GM23248 (cell line): ENCODE measurements around the gene HEATR5A. TPM values are rescaled to one million over a fixed set of nuclear protein-coding genes. Genes with fewer than 3 reads are reported as not detected.

ENCODE experiments used
- DNase-seq: peaks from one replicate; pipeline ENCODE4 v3.0.0-alpha.2; 2015
- H2AFZ ChIP-seq: fragments of 200-600 bp; sonication (generic); 2 replicates; pipeline ENCODE4 v1.6.1; 2016; ENCODE audit warnings: antibody characterized with exemption
- H3F3A ChIP-seq: fragments of 200-600 bp; sonication (generic); 2 replicates; pipeline ENCODE4 v1.6.1; 2016; ENCODE audit warnings: mild to moderate bottlenecking, antibody characterized with exemption, mixed run types; ENCODE audit not compliant: insufficient read depth
- H3K27ac ChIP-seq: fragments of 200-600 bp; sonication (generic); 2 replicates; pipeline ENCODE4 v1.5.1; 2016; ENCODE audit warnings: mild to moderate bottlenecking
- H3K27me3 ChIP-seq: fragments of 200-600 bp; sonication (generic); replicated peaks from 2 replicates; pipeline ENCODE4 v1.6.1; 2016; ENCODE audit warnings: mild to moderate bottlenecking; ENCODE audit not compliant: insufficient read depth
- H3K36me3 ChIP-seq: fragments of 200-600 bp; sonication (generic); 2 replicates; pipeline ENCODE4 v1.6.1; 2016; ENCODE audit warnings: low read depth, mild to moderate bottlenecking
- H3K4me1 ChIP-seq: fragments of 200-600 bp; sonication (generic); 2 replicates; pipeline ENCODE4 v1.6.1; 2016; ENCODE audit warnings: mild to moderate bottlenecking; ENCODE audit not compliant: insufficient read depth
- H3K4me2 ChIP-seq: fragments of 200-600 bp; sonication (generic); one replicate; pipeline ENCODE4 v1.6.1; 2016; ENCODE audit warnings: mild to moderate bottlenecking; ENCODE audit not compliant: unreplicated experiment
- H3K4me3 ChIP-seq: fragments of 200-600 bp; sonication (generic); 2 replicates; pipeline ENCODE4 v1.5.1; 2016; ENCODE audit warnings: mild to moderate bottlenecking
- H3K79me2 ChIP-seq: fragments of 200-600 bp; sonication (generic); 2 replicates; pipeline ENCODE4 v1.6.1; 2016; ENCODE audit warnings: mild to moderate bottlenecking; ENCODE audit not compliant: insufficient read depth
- H3K9ac ChIP-seq: fragments of 200-600 bp; sonication (generic); 2 replicates; pipeline ENCODE4 v1.6.1; 2016; ENCODE audit warnings: mild to moderate bottlenecking
- H3K9me2 ChIP-seq: fragments of 200-600 bp; sonication (generic); 2 replicates; pipeline ENCODE4 v1.6.1; 2016; ENCODE audit warnings: mixed run types, mild to moderate bottlenecking, moderate library complexity; ENCODE audit not compliant: insufficient read depth
- H3K9me3 ChIP-seq: fragments of 200-600 bp; sonication (generic); one replicate; pipeline ENCODE4 v1.6.1; 2017; ENCODE audit warnings: low read depth
- H4K20me1 ChIP-seq: fragments of 200-600 bp; sonication (generic); 2 replicates; pipeline ENCODE4 v1.6.0; 2016; ENCODE audit not compliant: insufficient read depth
- EZH2 ChIP-seq: fragments of 200-600 bp; sonication (generic); IDR thresholded peaks from 2 replicates; pipeline ENCODE4 v1.6.1; 2018; ENCODE audit warnings: antibody characterized with exemption, mild to moderate bottlenecking; ENCODE audit not compliant: insufficient read depth, poor library complexity, severe bottlenecking
- EZH2phosphoT487 ChIP-seq: fragments of 200-600 bp; sonication (generic); IDR thresholded peaks from 2 replicates; pipeline ENCODE4 v1.6.1; 2018; ENCODE audit warnings: antibody characterized with exemption, moderate library complexity, mild to moderate bottlenecking, low read depth; ENCODE audit not compliant: insufficient read depth
- WGBS, 2 experiments: methylation state at CpG; one replicate each; pipeline ENCODE4 v1.1.6; 2015 to 2017; ENCODE audit warnings: low lambda C conversion rate in 2 of 2, low coverage in 1 of 2; ENCODE audit errors: missing lambda C conversion rate in 2 of 2; 5-methylcytosine and 5-hydroxymethylcytosine counted together
- in situ Hi-C: fragments of 300-500 bp; cut with MboI; formaldehyde crosslinking; loops from 2 replicates; pipeline ENCODE4 v1.15.0; 2020
- polyA plus RNA-seq: library from polyadenylated mRNA; unstranded; fragments of >200 nt; fragmentation: Nextera tagmentation; extraction: Ambion mirVana; gene quantifications from 2 replicates; pipeline ENCODE4 v1.2.1, GENCODE V29; 2016
- total RNA-seq: library from RNA; depleted of rRNA; stranded (reverse); fragments of >200 nt; shearing (Covaris generic); gene quantifications from 2 replicates; pipeline ENCODE4 v1.2.3, GENCODE V29; 2014

Gene HEATR5A
- total and polyA plus RNA-seq, 2 experiments from 2014 or later, result 49.1 to 70.3 TPM

- H3K9ac ChIP-seq, result no peak overlapping the region
- peaks cover 9% of the 10 kb centered on the region; the same call in 1 of the 2 replicates for H3F3A ChIP-seq
- no peaks in the 10 kb centered on the region for H3K27me3 ChIP-seq
- H3K9me3 ChIP-seq, result no peaks in the 10 kb centered on the region
- in situ Hi-C loops, result loop anchor here (25.0 kb wide), 1 partner anchor 339 kb away; no protein-coding TSS in a partner anchor
- no peaks in the 10 kb centered on the region for H3K79me2 ChIP-seq
- H3K4me2 ChIP-seq, result no peak overlapping the region
- no peaks in the 10 kb centered on the region for H3K9me2 ChIP-seq
- H2AFZ ChIP-seq, result no peak overlapping the region
- H3K27ac ChIP-seq, result no peak overlapping the region
- H3K4me3 ChIP-seq, result no peak overlapping the region
- H3K36me3 ChIP-seq, result peaks cover 69% of the 10 kb centered on the region
- no peaks in the 10 kb centered on the region for H3K4me1 ChIP-seq
- 0 out of 2 replicates have a peak, but pooled peaks cover 5% of the 10 kb centered on the region for H4K20me1 ChIP-seq
- DNase-seq, result peak; percentile 2
- TF ChIP-seq EZH2 (no peak), EZH2phosphoT487 (no peak)
Observed at GRCh38 chr14:31326111-31326510, 94.2 kb downstream of the HEATR5A start.

DNA sequence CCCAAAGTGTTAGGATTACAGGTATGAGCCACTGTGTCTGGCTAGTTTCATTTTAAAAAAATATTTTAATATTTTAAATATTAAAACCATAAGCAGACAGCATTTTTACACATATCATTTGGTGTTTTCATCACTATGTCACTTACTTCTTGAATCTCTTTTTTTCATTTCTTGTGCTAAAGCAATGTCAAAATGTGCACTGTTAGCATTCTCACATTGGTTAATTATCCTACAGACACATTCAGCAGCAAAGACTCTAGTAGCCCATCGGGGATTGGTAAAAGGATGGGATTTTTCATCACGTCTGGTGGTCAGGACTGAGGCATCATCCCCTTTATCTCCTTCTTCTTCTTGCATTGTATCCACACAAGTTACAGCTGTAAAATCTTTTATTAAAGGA, 96.9 kb downstream of the HEATR5A start:
- in situ Hi-C loops, result no loop called here
- no peaks in the 10 kb centered on the region for H3K4me1 ChIP-seq
- H3K9ac ChIP-seq, result no peak overlapping the region
- no peaks in the 10 kb centered on the region for H3K9me3 ChIP-seq
- 0 out of 2 replicates have a peak, but pooled peaks cover 5% of the 10 kb centered on the region for H4K20me1 ChIP-seq
- no peak overlapping the region for H3K4me2 ChIP-seq
- WGBS, 2 experiments, result 90 to 92% methylated on average over 2 of the region's 2 CpGs
- H3K36me3 ChIP-seq, result peaks cover 63% of the 10 kb centered on the region
- TF ChIP-seq EZH2phosphoT487 (no peak), EZH2 (no peak)
- peaks cover 9% of the 10 kb centered on the region; the same call in 1 of the 2 replicates for H3F3A ChIP-seq
- no peaks in the 10 kb centered on the region for H3K9me2 ChIP-seq
- H3K4me3 ChIP-seq, result no peak overlapping the region
- no peak overlapping the region for H3K27ac ChIP-seq
- H2AFZ ChIP-seq, result no peak overlapping the region
- H3K27me3 ChIP-seq, result no peaks in the 10 kb centered on the region
- no peak for DNase-seq
- no peaks in the 10 kb centered on the region for H3K79me2 ChIP-seq

DNA sequence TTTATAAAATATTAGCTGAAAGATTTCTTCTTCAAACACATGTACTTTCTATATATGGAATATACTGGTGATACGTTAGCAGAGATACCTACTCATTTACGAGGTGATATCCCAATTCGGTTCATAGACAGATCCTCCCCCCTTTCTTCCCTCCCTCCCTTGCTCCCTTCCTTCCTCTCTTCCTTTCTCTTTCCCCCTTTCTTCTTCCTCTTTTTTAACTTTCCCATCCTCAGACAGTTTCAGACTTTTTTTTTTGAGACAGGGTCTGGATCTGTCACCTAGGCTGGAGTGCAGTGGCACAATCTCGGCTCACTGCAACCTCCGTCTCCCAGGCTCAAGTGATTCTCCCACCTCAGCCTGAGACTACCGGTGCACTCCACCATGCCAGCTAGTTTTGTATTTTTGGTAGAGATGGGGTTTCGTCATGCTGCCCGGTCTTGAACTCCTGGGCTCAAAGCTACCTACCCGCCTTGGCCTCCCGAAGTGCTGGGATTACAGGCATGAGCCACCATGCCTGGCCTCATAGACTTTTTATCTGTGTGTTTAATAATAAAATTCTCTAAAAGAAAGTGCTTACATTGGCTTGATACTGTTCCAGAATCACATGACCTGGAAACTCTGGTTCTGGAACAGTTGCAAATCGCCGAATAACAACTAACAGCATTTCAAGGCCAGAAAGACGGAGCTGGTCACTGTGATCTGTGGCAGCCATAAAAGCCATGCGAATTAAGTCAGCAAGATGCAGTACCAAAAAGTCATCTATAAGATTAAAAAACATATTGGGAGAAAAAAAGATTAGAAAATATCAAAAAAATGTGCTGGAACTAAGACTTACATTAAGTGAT, 99.2 kb downstream of the HEATR5A start:
- 98% methylated on average over 14 of the region's 14 CpGs for WGBS, 2 experiments

DNA sequence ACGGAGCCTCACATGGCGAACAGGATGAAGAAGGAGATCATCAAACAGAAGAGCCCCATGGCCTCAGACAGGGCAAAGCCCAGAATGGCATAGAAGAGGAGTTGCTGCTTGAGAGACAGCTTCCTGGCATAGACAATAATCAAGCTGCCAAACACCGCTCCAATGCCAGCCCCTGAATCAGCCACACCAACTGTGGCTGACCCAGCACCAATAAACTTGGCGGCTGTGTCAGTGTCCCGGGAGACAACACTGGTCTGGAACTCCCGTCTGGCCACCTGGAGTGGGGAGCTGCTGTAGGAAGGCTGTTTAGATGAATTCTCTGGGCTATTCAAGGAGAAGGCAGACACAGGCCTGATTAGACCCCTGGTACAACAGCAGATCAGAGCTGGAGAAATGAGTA, 100.1 kb downstream of the HEATR5A start:
- Histone ChIP-seq H2AFZ (no peak overlapping the region), H3K36me3 (peaks cover 77% of the 10 kb centered on the region), H3K27me3 (no peaks in the 10 kb centered on the region), H3K9ac (no peak overlapping the region), H3K9me2 (no peaks in the 10 kb centered on the region), H3K4me3 (no peak overlapping the region), H3K27ac (no peak overlapping the region), H4K20me1 (0 out of 2 replicates have a peak, but pooled peaks cover 5% of the 10 kb centered on the region), H3K79me2 (no peaks in the 10 kb centered on the region), H3K9me3 (no peaks in the 10 kb centered on the region), H3F3A (peaks cover 9% of the 10 kb centered on the region; the same call in 1 of the 2 replicates), H3K4me2 (no peak overlapping the region), H3K4me1 (no peaks in the 10 kb centered on the region)
- no peak for DNase-seq
- in situ Hi-C loops, result no loop called here
- 82 to 87% methylated on average over 6 of the region's 6 CpGs for WGBS, 2 experiments
- TF ChIP-seq EZH2phosphoT487, result no peak
- TF ChIP-seq EZH2, result no peak

More for the DNA sequence above, 99.2 kb downstream of the HEATR5A start:
- no peaks in the 10 kb centered on the region for H3K79me2 ChIP-seq
- H2AFZ ChIP-seq, result no peak overlapping the region
- no peaks in the 10 kb centered on the region for H3K9me2 ChIP-seq
- H3K4me2 ChIP-seq, result no peak overlapping the region
- no peak for DNase-seq
- 0 out of 2 replicates have a peak, but pooled peaks cover 5% of the 10 kb centered on the region for H4K20me1 ChIP-seq
- H3F3A ChIP-seq, result peaks cover 9% of the 10 kb centered on the region; the same call in 1 of the 2 replicates
- H3K4me3 ChIP-seq, result no peak overlapping the region
- no peaks in the 10 kb centered on the region for H3K27me3 ChIP-seq
- no peaks in the 10 kb centered on the region for H3K4me1 ChIP-seq
- H3K36me3 ChIP-seq, result peaks cover 80% of the 10 kb centered on the region
- in situ Hi-C loops, result no loop called here
- TF ChIP-seq EZH2, result no peak
- no peak for TF ChIP-seq EZH2phosphoT487
- H3K27ac ChIP-seq, result no peak overlapping the region
- no peaks in the 10 kb centered on the region for H3K9me3 ChIP-seq
- H3K9ac ChIP-seq, result no peak overlapping the region
